NCI-H1436 treated with DMSO at 0.1 percent for 48 hours (cell line): ENCODE data around the gene PTGES.
"Not testable (repeated sequence)": the region's sequence is repeated elsewhere in the genome, so short reads cannot be mapped to it uniquely, and the experiment has no call there.

ENCODE experiments used
- DNase-seq: peaks from one replicate; lab custom pipeline; 2025; lab: John Stamatoyannopoulos, UW

Gene PTGES

GRCh38 chr9:129769669-129770068 lies 16.8 kb upstream of the PTGES start:
- DNase-seq: no peak

- DNase-seq: no peak
Measured at GRCh38 chr9:129768486-129768885, 15.6 kb upstream of the PTGES start.

GRCh38 chr9:129765764-129766317 lies 13.0 kb upstream of the PTGES start:
- DNase-seq: no peak

- no peak for DNase-seq
Measured at GRCh38 chr9:129762985-129763926, 10.4 kb upstream of the PTGES start.

DNA sequence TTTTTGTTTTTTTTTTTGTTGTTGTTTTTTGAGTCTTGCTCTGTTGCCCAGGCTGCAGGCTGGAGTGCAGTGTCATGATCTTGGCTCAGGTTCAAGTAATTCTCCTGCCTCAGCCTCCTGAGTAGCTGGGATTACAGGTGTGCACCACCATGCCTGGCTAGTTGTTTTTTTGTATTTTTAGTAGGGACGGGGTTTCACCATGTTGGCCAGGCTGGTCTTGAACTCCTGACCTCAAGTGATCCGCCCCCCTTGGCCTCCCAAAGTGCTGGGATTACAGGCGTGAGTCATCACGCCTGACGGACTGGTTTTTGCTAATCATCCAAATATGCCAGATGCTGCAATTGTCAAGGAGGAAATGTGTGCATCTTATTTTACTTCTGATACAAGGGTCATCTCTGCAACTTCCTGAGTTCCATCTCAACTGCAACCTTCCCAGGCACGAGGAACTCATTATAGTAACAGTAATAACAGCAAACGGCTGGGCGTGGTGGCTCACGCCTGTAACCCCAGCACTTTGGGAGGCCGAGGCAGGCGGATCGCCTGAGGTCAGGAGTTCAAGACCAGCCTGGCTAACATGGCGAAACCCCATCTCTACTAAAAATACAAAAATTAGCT lies 9.6 kb upstream of the PTGES start:
- not testable (repeated sequence) for DNase-seq

GRCh38 chr9:129761901-129762369 lies 9.1 kb upstream of the PTGES start:
- DNase-seq: no peak

- DNase-seq: no peak
Measured at GRCh38 chr9:129761293-129761900, 8.6 kb upstream of the PTGES start.

DNA sequence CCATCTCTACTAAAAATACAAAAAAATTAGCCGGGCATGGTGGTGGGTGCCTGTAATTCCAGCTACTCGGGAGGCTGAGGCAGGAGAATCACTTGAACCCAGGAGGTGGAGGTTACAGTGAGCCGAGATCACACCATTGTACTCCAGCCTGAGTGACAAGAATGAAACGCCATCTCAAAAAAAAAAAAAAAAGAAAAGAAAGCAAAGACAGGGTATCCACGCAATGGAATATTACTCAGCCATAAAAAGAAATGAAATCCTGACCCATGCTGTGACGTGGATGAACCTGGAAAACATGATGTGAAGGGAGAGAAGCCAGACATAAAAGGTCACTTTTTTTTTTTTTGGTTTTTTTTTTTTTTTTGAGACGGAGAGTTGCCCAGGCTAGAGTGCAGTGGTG lies 7.9 kb upstream of the PTGES start:
- DNase-seq: not testable (repeated sequence)

- no peak for DNase-seq
Measured at GRCh38 chr9:129759804-129760502, 7.1 kb upstream of the PTGES start.

- DNase-seq: no peak
Measured at GRCh38 chr9:129759319-129759718, 6.5 kb upstream of the PTGES start.

DNA sequence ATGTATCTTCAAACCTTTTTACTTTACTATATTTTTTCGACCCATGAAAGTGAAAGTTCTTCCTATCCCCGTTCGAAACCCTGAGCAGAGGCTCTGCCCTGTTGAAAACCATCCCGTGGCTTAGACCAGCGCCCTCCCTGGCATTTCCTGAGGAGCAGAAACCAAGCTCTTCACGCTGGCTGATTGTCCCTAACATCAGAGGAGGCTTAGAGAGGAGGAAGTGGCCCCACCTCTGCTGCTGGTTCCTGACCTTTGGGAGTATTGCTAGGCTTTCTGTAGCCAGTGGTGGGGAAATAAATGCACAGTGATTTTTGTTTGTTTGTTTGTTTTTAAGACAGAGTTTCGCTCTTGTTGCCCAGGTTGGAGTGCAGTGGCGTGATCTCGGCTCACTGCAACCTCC lies 4.2 kb upstream of the PTGES start:
- no peak for DNase-seq

DNA sequence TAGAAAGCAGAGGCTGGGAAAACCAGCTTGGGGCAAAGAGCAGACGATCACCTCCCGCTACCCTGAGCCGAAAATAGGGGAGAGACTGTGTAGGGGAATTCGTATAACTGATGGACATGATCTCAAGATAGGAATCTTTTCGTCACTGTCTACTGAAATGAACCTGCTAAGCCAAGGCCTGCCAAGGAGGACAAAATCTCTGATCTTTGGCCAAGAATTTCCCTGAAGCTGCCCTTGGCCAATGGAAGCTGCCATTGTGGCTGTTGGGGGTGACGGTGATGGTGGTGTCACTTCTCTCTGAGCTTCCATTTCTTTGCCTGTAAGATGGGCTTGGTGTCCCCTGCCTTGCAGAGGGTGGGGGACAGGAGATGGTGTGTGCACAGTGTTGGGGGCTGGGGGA lies 3.3 kb upstream of the PTGES start:
- no peak for DNase-seq

- DNase-seq: no peak
Measured at GRCh38 chr9:129755151-129755550, 2.3 kb upstream of the PTGES start.

- DNase-seq: no peak
Measured at GRCh38 chr9:129751841-129752801, 721 bp downstream of the PTGES start.

- no peak for DNase-seq
Measured at GRCh38 chr9:129750013-129750638, 2.7 kb downstream of the PTGES start.

GRCh38 chr9:129749575-129749974 lies 3.3 kb downstream of the PTGES start:
- DNase-seq: no peak

GRCh38 chr9:129749052-129749451 lies 3.8 kb downstream of the PTGES start:
- DNase-seq: not testable (repeated sequence)

- DNase-seq: no peak
Measured at GRCh38 chr9:129748249-129748648, 4.6 kb downstream of the PTGES start.

GRCh38 chr9:129746092-129746777 lies 6.6 kb downstream of the PTGES start:
- DNase-seq: no peak

GRCh38 chr9:129745200-129745599 lies 7.6 kb downstream of the PTGES start:
- no peak for DNase-seq
